Progenitor cell of endocrine pancreas (in vitro differentiated cells): ENCODE results near the gene TMEM220. TPM values are rescaled to one million over a fixed set of nuclear protein-coding genes. Genes with fewer than 3 reads are reported as not detected.

Experiments
- DNase-seq: peaks from one replicate; pipeline ENCODE4 v3.0.0; 2021; ENCODE audit warnings: low spot score; ENCODE audit not compliant: unreplicated experiment
- H3K27ac Mint-ChIP-seq: 2 replicates; pipeline ENCODE4 v1.8.0; 2021; ENCODE audit warnings: mild to moderate bottlenecking, moderate library complexity, mixed read lengths
- H3K27me3 Mint-ChIP-seq: 2 replicates; pipeline ENCODE4 v1.8.0; 2021; ENCODE audit warnings: mixed read lengths
- H3K36me3 Mint-ChIP-seq: 2 replicates; pipeline ENCODE4 v1.8.0; 2022; ENCODE audit warnings: mixed read lengths; ENCODE audit not compliant: insufficient read depth
- H3K4me1 Mint-ChIP-seq: 2 replicates; pipeline ENCODE4 v1.8.0; 2021; ENCODE audit warnings: low read depth, mixed read lengths
- H3K4me3 Mint-ChIP-seq: 2 replicates; pipeline ENCODE4 v1.8.0; 2021; ENCODE audit warnings: low read depth, mild to moderate bottlenecking, moderate library complexity, mixed read lengths
- H3K9me3 Mint-ChIP-seq: 2 replicates; pipeline ENCODE4 v1.8.0; 2021; ENCODE audit warnings: low read depth, mixed read lengths
- CTCF ChIP-seq: fragments of 200-600 bp; sonication (generic); IDR thresholded peaks from one replicate; pipeline ENCODE4 v1.5.0; 2021; ENCODE audit warnings: antibody characterized with exemption, mild to moderate bottlenecking; ENCODE audit not compliant: unreplicated experiment
- total RNA-seq: library from RNA; stranded (reverse); gene quantifications from 2 replicates; pipeline ENCODE4 v1.2.1, GENCODE V29; 2021

Gene TMEM220
- total RNA-seq, 1 donor from 2014 or later: 3.3 TPM

GRCh38 chr17:10751563-10751962 lies 21.7 kb upstream of the TMEM220 start:
- Mint-ChIP-seq H3K27me3 (peaks cover 73% of the 10 kb centered on the region), H3K9me3 (no peaks in the 10 kb centered on the region), H3K36me3 (no peaks in the 10 kb centered on the region), H3K27ac (no peak overlapping the region), H3K4me3 (no peak overlapping the region), H3K4me1 (peaks cover 13% of the 10 kb centered on the region)
- no peak for DNase-seq
- no peak for TF ChIP-seq CTCF

- no peaks in the 10 kb centered on the region for H3K9me3 Mint-ChIP-seq
- H3K4me1 Mint-ChIP-seq: peaks cover 12% of the 10 kb centered on the region
- peaks cover 67% of the 10 kb centered on the region for H3K27me3 Mint-ChIP-seq
- no peak overlapping the region for H3K27ac Mint-ChIP-seq
- TF ChIP-seq CTCF: no peak
- no peak overlapping the region for H3K4me3 Mint-ChIP-seq
- no peak for DNase-seq
- no peaks in the 10 kb centered on the region for H3K36me3 Mint-ChIP-seq
These were observed 20.4 kb upstream of the TMEM220 start for GRCh38 chr17:10750210-10750609.

GRCh38 chr17:10748531-10749181 lies 18.8 kb upstream of the TMEM220 start:
- DNase-seq: no peak
- H3K4me3 Mint-ChIP-seq: no peak overlapping the region
- H3K27me3 Mint-ChIP-seq: peaks cover 58% of the 10 kb centered on the region
- H3K36me3 Mint-ChIP-seq: no peaks in the 10 kb centered on the region
- H3K4me1 Mint-ChIP-seq: peaks cover 15% of the 10 kb centered on the region
- TF ChIP-seq CTCF: no peak
- H3K9me3 Mint-ChIP-seq: no peaks in the 10 kb centered on the region
- H3K27ac Mint-ChIP-seq: no peak overlapping the region

- Mint-ChIP-seq H3K27ac (peak overlapping the region; percentile 58), H3K9me3 (no peaks in the 10 kb centered on the region), H3K36me3 (peaks cover 2% of the 10 kb centered on the region), H3K27me3 (peaks cover 70% of the 10 kb centered on the region), H3K4me1 (peaks cover 15% of the 10 kb centered on the region), H3K4me3 (no peak overlapping the region)
- DNase-seq: no peak
- TF ChIP-seq CTCF: no peak
These were observed 15.4 kb upstream of the TMEM220 start for GRCh38 chr17:10745231-10745630.

- H3K4me3 Mint-ChIP-seq: no peak overlapping the region
- H3K27me3 Mint-ChIP-seq: peaks cover 69% of the 10 kb centered on the region
- TF ChIP-seq CTCF: no peak
- H3K9me3 Mint-ChIP-seq: no peaks in the 10 kb centered on the region
- no peak for DNase-seq
- peaks cover 15% of the 10 kb centered on the region for H3K4me1 Mint-ChIP-seq
- no peak overlapping the region for H3K27ac Mint-ChIP-seq
- H3K36me3 Mint-ChIP-seq: peaks cover 2% of the 10 kb centered on the region
These were observed 14.7 kb upstream of the TMEM220 start for GRCh38 chr17:10744501-10745000.
